Germinal center (tissue), 1 donor: Measurements from ENCODE around the gene EBNA1BP2.
"Not testable (repeated sequence)": the region's sequence is repeated elsewhere in the genome, so short reads cannot be mapped to it uniquely, and the experiment has no call there.

Source experiments
- DNase-seq: peaks from one replicate; pipeline ENCODE4 v3.0.0; 2012; ENCODE audit warnings: mixed read lengths, low spot score

Gene EBNA1BP2

GRCh38 chr1:43119928-43120586 is 52.0 kb downstream of the EBNA1BP2 start:
- DNase-seq, result not testable (repeated sequence)
